HG03432 (cell line): ENCODE measurements around the gene RIOK3.
"Not testable (repeated sequence)": the region's sequence is repeated elsewhere in the genome, so short reads cannot be mapped to it uniquely, and the experiment has no call there.

ENCODE experiments used
- ATAC-seq: cut with Tn5 transposase; IDR thresholded peaks from one replicate; pipeline ENCODE4 v1.9.1; 2021; ENCODE audit warnings: mild to moderate bottlenecking, moderate library complexity; ENCODE audit not compliant: unreplicated experiment

Gene RIOK3

GRCh38 chr18:23495723-23496440 is 42.8 kb downstream of the RIOK3 start:
- ATAC-seq: no peak

GRCh38 chr18:23498117-23498516 is 45.0 kb downstream of the RIOK3 start:
- no peak for ATAC-seq

- peak; percentile 34 for ATAC-seq
Observed at GRCh38 chr18:23498877-23499276, 45.8 kb downstream of the RIOK3 start.

- ATAC-seq: no peak
Observed at GRCh38 chr18:23499291-23499781, 46.2 kb downstream of the RIOK3 start.

GRCh38 chr18:23501626-23502025 is 48.5 kb downstream of the RIOK3 start:
- no peak for ATAC-seq

GRCh38 chr18:23502516-23503037 is 49.5 kb downstream of the RIOK3 start:
- no peak for ATAC-seq

GRCh38 chr18:23503038-23503962 is 50.2 kb downstream of the RIOK3 start, which contains the start of gene RMC1:
RMC1 (plus strand) TSS chr18:23503511; CDS start chr18:23503619, 108 bp downstream.
- ATAC-seq: peak; percentile 82

- ATAC-seq: no peak
Observed at GRCh38 chr18:23503963-23504344, 50.9 kb downstream of the RIOK3 start.

- peak; percentile 52 for ATAC-seq
Observed at GRCh38 chr18:23504720-23505119, 51.6 kb downstream of the RIOK3 start.

GRCh38 chr18:23506393-23506792 is 53.3 kb downstream of the RIOK3 start:
- no peak for ATAC-seq

- not testable (repeated sequence) for ATAC-seq
Observed at GRCh38 chr18:23510923-23511322, 57.8 kb downstream of the RIOK3 start.

GRCh38 chr18:23512216-23512615 is 59.1 kb downstream of the RIOK3 start:
- ATAC-seq: not testable (repeated sequence)

- no peak for ATAC-seq
Observed at GRCh38 chr18:23512641-23513040, 59.6 kb downstream of the RIOK3 start.

- peak; percentile 80 for ATAC-seq
Observed at GRCh38 chr18:23515911-23516546, 62.9 kb downstream of the RIOK3 start.

- ATAC-seq: no peak
Observed at GRCh38 chr18:23519734-23520133, 66.6 kb downstream of the RIOK3 start.

GRCh38 chr18:23521271-23521670 is 68.2 kb downstream of the RIOK3 start:
- no peak for ATAC-seq

- no peak for ATAC-seq
Observed at GRCh38 chr18:23521907-23522306, 68.8 kb downstream of the RIOK3 start.

- ATAC-seq: peak; percentile 62
Observed at GRCh38 chr18:23523429-23524212, 70.5 kb downstream of the RIOK3 start.

GRCh38 chr18:23524213-23524707 is 71.2 kb downstream of the RIOK3 start:
- ATAC-seq: no peak

GRCh38 chr18:23526501-23527063 is 73.5 kb downstream of the RIOK3 start:
- no peak for ATAC-seq
